GM12878 (cell line): Measurements from ENCODE around the gene MLEC. TPM values are rescaled to one million over a fixed set of nuclear protein-coding genes. Genes with fewer than 3 reads are reported as not detected.

Source experiments
- BACH1 ChIP-seq: fragments of 450-650 bp; IDR thresholded peaks from 2 replicates; pipeline ENCODE4 v1.6.1; 2017; ENCODE audit warnings: mild to moderate bottlenecking, borderline replicate concordance
- BRCA1 ChIP-seq: IDR thresholded peaks from 2 replicates; pipeline ENCODE4 v1.6.1; 2011; ENCODE audit warnings: low read depth, low read length, improper control_type of control experiment
- CEBPB ChIP-seq, 2 experiments: fragments of 150-350 bp in 1 of 2; IDR thresholded peaks; 2 replicates each; pipeline ENCODE4 v1.6.1; 2012 to 2014; ENCODE audit warnings: low read depth in 2 of 2, low read length in 2 of 2, borderline replicate concordance in 1 of 2, inconsistent platforms in 1 of 2
- EP300 ChIP-seq, 2 experiments: fragments of 150-350 bp in 1 of 2; IDR thresholded peaks; 2 replicates each; pipeline ENCODE4 v1.6.1; 2011 to 2012; ENCODE audit warnings: low read depth in 2 of 2, low read length in 2 of 2, borderline replicate concordance in 1 of 2, improper control_type of control experiment in 1 of 2, inconsistent platforms in 1 of 2; ENCODE audit not compliant: control insufficient read depth in 1 of 2
- FOXK2 ChIP-seq: fragments of 450-650 bp; IDR thresholded peaks from 2 replicates; pipeline ENCODE4 v1.6.1; 2017; ENCODE audit warnings: mild to moderate bottlenecking, moderate library complexity
- HDAC6 ChIP-seq: fragments of 200-600 bp; sonication (generic); IDR thresholded peaks from one replicate; pipeline ENCODE4 v1.8.0; 2017; ENCODE audit warnings: antibody characterized with exemption; ENCODE audit not compliant: unreplicated experiment
- KAT2A ChIP-seq: conservative IDR thresholded peaks from 2 replicates; pipeline ENCODE4 v1.6.1; 2011; ENCODE audit warnings: low read depth, low read length; ENCODE audit not compliant: control insufficient read depth
- MAX ChIP-seq: IDR thresholded peaks from 2 replicates; pipeline ENCODE4 v1.6.1; 2012; ENCODE audit warnings: low read depth, low read length, improper control_type of control experiment
- MTA2 ChIP-seq: fragments of 450-650 bp; IDR thresholded peaks from 2 replicates; pipeline ENCODE4 v1.6.1; 2016; ENCODE audit warnings: low read depth, mild to moderate bottlenecking, moderate library complexity
- MXI1 ChIP-seq: fragments of 150-350 bp; IDR thresholded peaks from 2 replicates; pipeline ENCODE4 v1.6.1; 2011; ENCODE audit warnings: low read depth, mild to moderate bottlenecking, inconsistent platforms, low read length, improper control_type of control experiment
- NFXL1 ChIP-seq: fragments of 450-650 bp; IDR thresholded peaks from 2 replicates; pipeline ENCODE4 v1.6.1; 2017; ENCODE audit warnings: antibody characterized with exemption, mild to moderate bottlenecking, borderline replicate concordance
- NFYB ChIP-seq: IDR thresholded peaks from 2 replicates; pipeline ENCODE4 v1.6.1; 2011; ENCODE audit warnings: low read depth, mild to moderate bottlenecking, low read length, improper control_type of control experiment, moderate library complexity; ENCODE audit not compliant: insufficient read depth
- SIX5 ChIP-seq: IDR thresholded peaks from 2 replicates; pipeline ENCODE4 v1.6.1; 2011; ENCODE audit warnings: mild to moderate bottlenecking, low read depth, low read length, moderate library complexity; ENCODE audit not compliant: severe bottlenecking
- SMARCA5 ChIP-seq: fragments of 450-650 bp; IDR thresholded peaks from 2 replicates; pipeline ENCODE4 v1.6.1; 2017; ENCODE audit warnings: mild to moderate bottlenecking
- SRF ChIP-seq, 2 experiments: IDR thresholded peaks; 2 replicates each; pipeline ENCODE4 v1.6.1; 2011; ENCODE audit warnings: low read depth in 2 of 2, low read length in 2 of 2, mild to moderate bottlenecking in 1 of 2, moderate library complexity in 1 of 2
- STAT1 ChIP-seq: fragments of 450-650 bp; conservative IDR thresholded peaks from 2 replicates; pipeline ENCODE4 v1.6.1; 2014; ENCODE audit warnings: antibody characterized with exemption, mild to moderate bottlenecking
- TCF12 ChIP-seq: IDR thresholded peaks from 2 replicates; pipeline ENCODE4 v1.6.1; 2011; ENCODE audit warnings: low read depth, mild to moderate bottlenecking, low read length
- ZBED1 ChIP-seq: IDR thresholded peaks from 2 replicates; pipeline ENCODE4 v1.6.1; 2016; ENCODE audit warnings: borderline replicate concordance
- ZBTB4 ChIP-seq: fragments of 450-650 bp; formaldehyde crosslinking; IDR thresholded peaks from 2 replicates; pipeline ENCODE4 v1.4.0; 2022; ENCODE audit warnings: mild to moderate bottlenecking, moderate library complexity
- ZNF207 ChIP-seq: fragments of 450-650 bp; IDR thresholded peaks from 2 replicates; pipeline ENCODE4 v1.6.1; 2014; ENCODE audit warnings: antibody characterized with exemption, mild to moderate bottlenecking, borderline replicate concordance
- ZNF622 ChIP-seq: fragments of 450-650 bp; IDR thresholded peaks from 2 replicates; pipeline ENCODE4 v1.6.1; 2017; ENCODE audit warnings: mild to moderate bottlenecking, inconsistent platforms
- ZSCAN29 ChIP-seq: fragments of 450-650 bp; IDR thresholded peaks from 2 replicates; pipeline ENCODE4 v1.6.1; 2017; ENCODE audit warnings: mild to moderate bottlenecking, moderate library complexity
- polyA plus RNA-seq, 11 experiments: library from polyadenylated mRNA; depleted of rRNA in 4 of 11; unstranded in 6 of 11; stranded (reverse) in 5 of 11; fragments of >200 nt; fragmentation: Nextera tagmentation in 4 of 11; fragmentation: Illumina TruSeq in 1 of 11; extraction: Ambion mirVana in 4 of 11; extraction: Trizol in 1 of 11; gene quantifications; 1 replicate in 1 of 11; 2 replicates in 10 of 11; pipeline versions ENCODE4 v1.2.1 to v1.2.3, GENCODE V29; 2011 to 2016; ENCODE audit warnings: inconsistent platforms in 2 of 11, missing spikeins in 2 of 11, low read depth in 1 of 11
- total RNA-seq, 4 experiments: library from RNA; depleted of rRNA in 3 of 4; stranded (reverse); fragments of >200 nt in 3 of 4; fragmentation: Illumina TruSeq in 1 of 4; extraction: Trizol in 1 of 4; gene quantifications; 2 replicates each; pipeline versions ENCODE4 v1.2.1 to v1.2.3, GENCODE V29; 2013 to 2021
- TF ChIP-seq, protein P1 (sequence below): fragments of 450-650 bp; IDR thresholded peaks from 2 replicates; pipeline ENCODE4 v1.6.1; 2016; ENCODE audit warnings: mild to moderate bottlenecking
- TF ChIP-seq, protein P2 (sequence below): fragments of 450-650 bp; IDR thresholded peaks from 2 replicates; pipeline ENCODE4 v1.6.1; 2017; ENCODE audit warnings: low read depth, mild to moderate bottlenecking, moderate library complexity

Gene MLEC
- total and polyA plus RNA-seq, 10 of the 15 experiments (the other 5 are each of a cell fraction or from before 2014, with no cell fraction given): 26.7 to 172 (median 103) TPM

- TF ChIP-seq ZBTB4 (no peak), MXI1 (no peak), NFXL1 (no peak), SIX5 (no peak), EP300 (IDR thresholded peaks at IDR 0.05; ENCODE audit: borderline replicate concordance in 1 of 2, control insufficient read depth in 1 of 2, low read depth in 2 of 2, low read length in 2 of 2) (peak; percentile 12 to 24; a peak in 1 of 4 replicates), KAT2A (no peak), MAX (no peak), ZSCAN29 (no peak), STAT1 (no peak), ZBED1 (no peak), ZNF622 (no peak), HDAC6 (no peak), TCF12 (peak; percentile 74; the same call in 1 of the 2 replicates), NFYB (no peak), SMARCA5 (0 out of 2 replicates have a peak, but pooled peaks have one; percentile 82), ZNF207 (no peak), CEBPB (IDR thresholded peaks at IDR 0.05; ENCODE audit: borderline replicate concordance in 1 of 2, low read depth in 2 of 2, low read length in 2 of 2) (no peak), SRF (IDR thresholded peaks at IDR 0.05; ENCODE audit: low read depth in 2 of 2, low read length in 2 of 2) (no peak), FOXK2 (no peak), MTA2 (peak; percentile 48; the same call in 1 of the 2 replicates), BRCA1 (no peak), BACH1 (no peak)
- TF ChIP-seq, protein P1, sequence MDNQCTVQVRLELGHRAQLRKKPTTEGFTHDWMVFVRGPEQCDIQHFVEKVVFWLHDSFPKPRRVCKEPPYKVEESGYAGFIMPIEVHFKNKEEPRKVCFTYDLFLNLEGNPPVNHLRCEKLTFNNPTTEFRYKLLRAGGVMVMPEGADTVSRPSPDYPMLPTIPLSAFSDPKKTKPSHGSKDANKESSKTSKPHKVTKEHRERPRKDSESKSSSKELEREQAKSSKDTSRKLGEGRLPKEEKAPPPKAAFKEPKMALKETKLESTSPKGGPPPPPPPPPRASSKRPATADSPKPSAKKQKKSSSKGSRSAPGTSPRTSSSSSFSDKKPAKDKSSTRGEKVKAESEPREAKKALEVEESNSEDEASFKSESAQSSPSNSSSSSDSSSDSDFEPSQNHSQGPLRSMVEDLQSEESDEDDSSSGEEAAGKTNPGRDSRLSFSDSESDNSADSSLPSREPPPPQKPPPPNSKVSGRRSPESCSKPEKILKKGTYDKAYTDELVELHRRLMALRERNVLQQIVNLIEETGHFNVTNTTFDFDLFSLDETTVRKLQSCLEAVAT: no peak; the same call in 1 of the 2 replicates
- TF ChIP-seq, protein P2, sequence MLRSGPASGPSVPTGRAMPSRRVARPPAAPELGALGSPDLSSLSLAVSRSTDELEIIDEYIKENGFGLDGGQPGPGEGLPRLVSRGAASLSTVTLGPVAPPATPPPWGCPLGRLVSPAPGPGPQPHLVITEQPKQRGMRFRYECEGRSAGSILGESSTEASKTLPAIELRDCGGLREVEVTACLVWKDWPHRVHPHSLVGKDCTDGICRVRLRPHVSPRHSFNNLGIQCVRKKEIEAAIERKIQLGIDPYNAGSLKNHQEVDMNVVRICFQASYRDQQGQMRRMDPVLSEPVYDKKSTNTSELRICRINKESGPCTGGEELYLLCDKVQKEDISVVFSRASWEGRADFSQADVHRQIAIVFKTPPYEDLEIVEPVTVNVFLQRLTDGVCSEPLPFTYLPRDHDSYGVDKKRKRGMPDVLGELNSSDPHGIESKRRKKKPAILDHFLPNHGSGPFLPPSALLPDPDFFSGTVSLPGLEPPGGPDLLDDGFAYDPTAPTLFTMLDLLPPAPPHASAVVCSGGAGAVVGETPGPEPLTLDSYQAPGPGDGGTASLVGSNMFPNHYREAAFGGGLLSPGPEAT: peak; percentile 78; the same call in 1 of the 2 replicates
Measured at GRCh38 chr12:120677765-120678473, 9.0 kb upstream of the MLEC start (continued).
